GM13977 (cell line): Measurements from ENCODE around the gene CTSZ.
"Not testable (repeated sequence)": the region's sequence is repeated elsewhere in the genome, so short reads cannot be mapped to it uniquely, and the experiment has no call there.

Experiments used
- DNase-seq: peaks from one replicate; pipeline ENCODE4 v3.0.0; 2012; ENCODE audit warnings: low spot score
- in situ Hi-C: fragments of 300-500 bp; cut with MboI; formaldehyde crosslinking; loops from one replicate; pipeline ENCODE4 v1.12.0; 2022; ENCODE audit warnings: low sequenced_read_pairs, low pct_unique_long_range_greater_than_20kb, mixed read lengths, inconsistent platforms; ENCODE audit not compliant: unreplicated experiment
- TF ChIP-seq, protein P1 (sequence below): IDR thresholded peaks from 2 replicates; pipeline ENCODE4 v1.5.1; 2012; ENCODE audit warnings: mild to moderate bottlenecking, control low read depth; ENCODE audit not compliant: insufficient read depth; ENCODE audit errors: extremely low read depth, missing control alignments

Gene CTSZ

GRCh38 chr20:58965270-58966064, 41.6 kb downstream of the CTSZ start:
- DNase-seq = no peak
- in situ Hi-C loops = no loop called here
- TF ChIP-seq, protein P1, sequence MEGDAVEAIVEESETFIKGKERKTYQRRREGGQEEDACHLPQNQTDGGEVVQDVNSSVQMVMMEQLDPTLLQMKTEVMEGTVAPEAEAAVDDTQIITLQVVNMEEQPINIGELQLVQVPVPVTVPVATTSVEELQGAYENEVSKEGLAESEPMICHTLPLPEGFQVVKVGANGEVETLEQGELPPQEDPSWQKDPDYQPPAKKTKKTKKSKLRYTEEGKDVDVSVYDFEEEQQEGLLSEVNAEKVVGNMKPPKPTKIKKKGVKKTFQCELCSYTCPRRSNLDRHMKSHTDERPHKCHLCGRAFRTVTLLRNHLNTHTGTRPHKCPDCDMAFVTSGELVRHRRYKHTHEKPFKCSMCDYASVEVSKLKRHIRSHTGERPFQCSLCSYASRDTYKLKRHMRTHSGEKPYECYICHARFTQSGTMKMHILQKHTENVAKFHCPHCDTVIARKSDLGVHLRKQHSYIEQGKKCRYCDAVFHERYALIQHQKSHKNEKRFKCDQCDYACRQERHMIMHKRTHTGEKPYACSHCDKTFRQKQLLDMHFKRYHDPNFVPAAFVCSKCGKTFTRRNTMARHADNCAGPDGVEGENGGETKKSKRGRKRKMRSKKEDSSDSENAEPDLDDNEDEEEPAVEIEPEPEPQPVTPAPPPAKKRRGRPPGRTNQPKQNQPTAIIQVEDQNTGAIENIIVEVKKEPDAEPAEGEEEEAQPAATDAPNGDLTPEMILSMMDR = no peak

DNA sequence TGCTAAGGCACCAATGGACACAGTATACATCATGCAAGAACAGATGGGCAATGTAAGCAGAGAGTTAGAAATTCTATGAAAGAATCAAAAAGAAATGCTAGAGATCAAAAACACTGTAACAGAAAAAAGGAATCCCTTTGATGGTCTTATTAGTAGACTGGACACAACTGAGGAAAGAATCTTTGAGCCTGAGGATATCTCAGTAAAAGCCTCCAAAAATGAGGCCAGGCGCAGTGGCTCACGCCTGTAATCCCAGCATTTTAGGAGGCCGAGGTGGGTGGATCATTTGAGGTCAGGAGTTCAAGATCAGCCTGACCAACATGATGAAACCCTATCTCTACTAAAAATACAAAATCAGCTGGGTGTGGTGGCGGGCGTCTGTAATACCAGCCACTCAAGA, 43.1 kb downstream of the CTSZ start:
- DNase-seq, in situ Hi-C loops: not testable (repeated sequence)

- TF ChIP-seq, protein P1 = no peak
- DNase-seq = no peak
- in situ Hi-C loops = no loop called here
These were observed 43.9 kb downstream of the CTSZ start for GRCh38 chr20:58963060-58963584.

DNA sequence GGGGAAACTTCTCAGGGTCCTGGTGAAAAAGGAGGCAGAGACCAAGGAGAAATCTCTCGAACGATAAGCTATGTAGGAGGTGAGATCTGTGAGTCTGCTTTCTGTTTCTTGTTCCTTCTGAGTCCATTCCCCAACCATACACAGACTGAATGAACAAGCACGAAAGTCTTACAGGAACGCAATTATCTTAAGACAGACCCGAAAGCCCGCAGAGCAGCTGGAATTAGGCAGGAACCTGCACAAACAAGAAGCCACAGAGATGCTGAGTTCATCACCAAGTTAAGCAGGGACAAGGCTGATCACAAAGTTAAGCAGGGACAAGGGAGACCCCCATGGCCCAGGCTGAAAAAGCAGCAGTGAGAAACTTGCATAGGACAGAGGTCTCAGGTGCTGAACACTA, 47.4 kb downstream of the CTSZ start:
- no peak for DNase-seq
- TF ChIP-seq, protein P1 = no peak
- in situ Hi-C loops = no loop called here

GRCh38 chr20:58956078-58956477, 51.0 kb downstream of the CTSZ start:
- in situ Hi-C loops = no loop called here
- TF ChIP-seq, protein P1 = no peak
- no peak for DNase-seq

DNA sequence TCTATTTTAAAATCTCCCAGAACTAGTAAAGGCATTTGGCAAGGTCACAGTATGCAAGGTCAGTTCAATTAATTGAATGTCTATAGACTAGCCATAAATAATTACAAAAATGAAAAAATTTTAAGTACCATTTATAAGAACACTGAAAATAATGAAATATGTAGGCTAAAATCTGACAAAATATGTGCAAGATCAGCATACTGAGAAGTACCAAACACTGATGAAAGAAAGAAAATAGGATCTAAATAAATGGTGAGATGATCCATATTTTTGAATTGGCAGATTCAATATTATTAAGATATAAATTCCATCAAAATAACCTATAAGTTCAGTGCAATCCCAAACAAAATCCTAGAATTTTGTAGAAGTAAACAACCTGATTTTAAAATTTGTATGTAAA, 54.0 kb downstream of the CTSZ start:
- TF ChIP-seq, protein P1 = no peak
- in situ Hi-C loops = no loop called here
- no peak for DNase-seq

DNA sequence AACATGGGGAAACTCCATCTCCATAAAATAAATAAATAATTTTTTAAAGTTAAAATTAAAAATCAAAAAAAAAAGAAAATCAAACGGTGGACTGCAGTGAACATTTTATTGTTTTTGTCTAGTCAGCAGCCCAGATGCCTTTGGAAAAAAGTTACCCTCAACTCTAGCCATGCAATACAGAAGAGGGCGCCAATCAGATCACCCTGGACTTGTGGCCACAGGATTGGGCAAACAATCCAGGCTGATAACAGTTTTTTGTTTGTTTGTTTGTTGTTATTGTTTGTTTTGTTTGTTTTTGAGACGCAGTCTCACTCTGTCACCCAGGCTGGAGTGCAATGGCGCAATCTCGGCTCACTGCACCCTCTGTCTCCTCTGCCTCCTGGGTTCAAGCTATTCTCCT, 56.5 kb downstream of the CTSZ start:
- TF ChIP-seq, protein P1 = no peak
- in situ Hi-C loops = no loop called here
- no peak for DNase-seq

- in situ Hi-C loops, DNase-seq: not testable (repeated sequence)
These were observed 59.2 kb downstream of the CTSZ start for GRCh38 chr20:58947797-58948388.
